Esophagus squamous epithelium (tissue), 4 donors: ENCODE results near the gene SLC19A2.

Experiments
- CTCF ChIP-seq, 6 experiments: fragments of 450-650 bp in 4 of 6; fragments of 200-600 bp in 2 of 6; sonication (generic) in 2 of 6; IDR thresholded peaks; one replicate each; pipeline ENCODE4 v1.5.1; 2016 to 2019; ENCODE audit warnings: antibody characterized with exemption in 6 of 6, mild to moderate bottlenecking in 4 of 6, moderate library complexity in 4 of 6
- POLR2A ChIP-seq, 4 donors: fragments of 450-650 bp; IDR thresholded peaks; one replicate each; pipeline ENCODE4 v1.6.1; 2017; ENCODE audit warnings: antibody characterized with exemption in 4 of 4, mild to moderate bottlenecking in 4 of 4, moderate library complexity in 3 of 4

DNA sequence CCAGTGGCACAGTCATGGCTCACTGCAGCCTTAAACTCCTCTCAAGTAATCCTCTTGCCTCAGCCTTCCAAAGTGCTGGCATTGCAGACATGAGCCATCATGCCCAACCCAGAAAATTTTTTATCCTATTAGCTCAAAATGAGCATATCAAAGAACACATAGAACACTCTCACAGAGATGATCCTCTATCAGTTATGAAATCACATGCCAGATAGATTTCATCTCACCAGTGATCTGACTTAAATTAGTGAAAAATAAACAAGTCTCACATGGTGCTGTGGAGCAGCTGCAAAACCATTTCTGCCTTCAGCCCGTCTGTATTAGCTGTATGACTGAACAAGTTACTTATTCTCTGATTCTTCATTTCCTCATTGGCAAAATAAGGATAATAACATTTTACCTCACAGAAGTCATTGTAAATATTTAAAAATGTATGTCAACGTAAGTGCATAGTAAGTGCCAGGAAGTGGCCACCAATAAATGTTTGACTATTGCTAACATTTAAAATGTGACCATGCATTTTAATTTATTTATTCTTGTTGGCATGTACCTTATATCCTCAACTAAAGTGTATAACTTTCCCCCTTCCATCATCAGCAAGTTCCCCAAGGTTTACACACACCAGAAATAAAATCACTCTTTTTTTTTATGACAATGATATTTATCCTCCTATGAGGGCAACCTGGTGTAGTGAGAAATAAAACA is 29.0 kb upstream of the SLC19A2 start:
- no peak for TF ChIP-seq CTCF (IDR thresholded peaks at IDR 0.05)
- no peak for TF ChIP-seq POLR2A (IDR thresholded peaks at IDR 0.05)
